SW 1271 (cell line): ENCODE results near the gene RPTOR.

Source experiments
- DNase-seq, 2 experiments: peaks; one replicate each; lab custom pipeline; 2025; lab: John Stamatoyannopoulos, UW

Gene RPTOR

DNA sequence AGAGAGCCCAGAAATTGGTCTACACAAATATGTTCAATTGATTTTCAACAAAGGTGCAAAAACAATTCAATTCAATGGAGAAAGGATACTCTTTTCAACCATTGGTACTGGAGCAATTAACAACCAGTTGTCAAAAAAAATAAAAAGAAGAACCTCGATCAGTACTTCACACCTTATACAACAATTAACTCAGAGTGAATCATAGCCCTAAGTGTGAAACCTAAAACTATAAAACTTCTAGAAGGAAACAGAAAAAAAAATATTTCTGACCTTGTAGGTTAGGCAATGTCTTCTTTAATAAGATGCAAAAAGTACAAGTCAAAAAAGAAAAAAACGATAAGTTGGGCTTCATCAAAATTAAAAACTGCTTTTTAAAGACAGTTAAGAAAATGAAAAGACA is 390.9 kb downstream of the RPTOR start:
- no peak for DNase-seq

DNA sequence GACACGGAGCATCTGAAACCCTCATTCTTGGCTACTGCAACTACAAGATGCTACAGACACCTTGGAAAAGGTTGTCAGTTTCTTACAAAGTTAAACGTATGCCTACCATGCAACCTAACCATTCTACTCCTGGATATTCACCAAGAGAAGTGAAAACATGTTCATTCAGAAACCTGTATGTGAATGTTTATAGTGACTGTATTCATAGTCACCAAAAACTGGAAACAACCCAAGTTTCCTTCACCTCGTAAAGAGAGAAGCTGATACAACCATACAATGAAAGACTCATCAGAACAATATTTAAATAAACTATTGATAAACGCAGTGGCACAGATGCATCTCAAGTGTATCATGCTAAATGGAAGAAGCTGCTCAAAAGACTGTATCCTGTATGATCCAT is 391.6 kb downstream of the RPTOR start:
- DNase-seq: no peak

DNA sequence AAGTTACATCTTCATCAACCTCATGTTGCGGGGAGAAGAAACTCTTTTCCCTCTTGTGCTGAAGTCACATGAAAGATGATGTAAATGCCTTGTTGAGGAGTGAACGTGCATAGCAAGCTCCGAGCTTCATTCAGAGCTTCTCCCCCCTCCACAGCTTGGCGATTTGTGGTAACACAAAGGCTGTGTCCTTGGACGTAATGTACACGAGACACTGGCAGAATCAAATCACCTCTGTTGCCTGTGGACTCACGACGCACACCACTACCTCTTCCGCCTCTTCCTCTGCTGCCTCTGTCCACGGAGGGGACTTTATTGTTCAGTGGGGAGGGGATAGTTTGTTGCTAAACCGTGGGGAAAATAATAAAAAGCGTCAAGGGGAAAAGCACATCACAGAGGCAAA is 392.1 kb downstream of the RPTOR start:
- DNase-seq: no peak

DNA sequence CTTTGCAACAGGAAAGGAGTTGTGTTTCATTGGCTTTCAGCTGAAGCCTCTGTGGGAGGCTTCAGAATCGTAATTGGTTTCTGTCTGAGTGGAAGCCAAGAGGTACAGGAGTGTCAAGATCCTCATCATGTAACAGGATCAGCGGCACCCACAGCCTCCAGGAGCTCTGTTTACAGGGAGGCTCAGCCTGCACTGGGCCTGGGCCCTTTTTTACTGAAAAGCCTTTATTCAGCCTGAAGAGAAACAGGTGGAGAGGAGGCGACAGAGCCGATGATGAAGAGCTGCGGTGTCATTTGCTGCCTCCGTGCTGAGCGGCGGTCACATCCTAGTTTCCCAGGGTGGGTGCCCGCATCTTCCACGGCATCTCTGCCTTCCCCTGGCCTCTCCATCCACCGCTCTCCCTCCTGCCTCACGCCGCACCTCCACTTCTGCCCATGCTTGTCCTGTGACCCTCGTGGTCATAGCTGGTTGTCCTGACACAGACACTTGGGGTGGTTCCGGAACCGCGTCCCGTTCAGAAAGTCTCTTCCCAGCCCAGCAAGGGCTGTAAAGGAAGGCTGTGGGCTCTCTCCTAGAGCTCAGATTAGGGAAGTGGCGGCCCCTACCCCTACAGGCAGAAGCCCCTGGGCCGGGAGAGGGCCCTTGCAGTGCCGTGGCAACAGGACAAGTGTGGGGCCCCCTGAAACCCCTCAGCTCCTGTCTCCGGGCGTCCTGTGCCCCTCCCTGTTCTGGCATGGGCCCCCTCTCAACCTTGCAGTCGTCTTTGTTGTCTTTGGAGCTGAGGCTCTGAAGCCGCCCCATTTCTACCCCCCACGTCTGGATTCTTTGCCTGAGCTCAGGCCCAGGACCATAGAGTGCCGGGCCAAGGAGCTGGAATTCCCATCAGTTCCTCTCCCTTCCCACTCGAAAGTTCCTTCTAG is 393.1 kb downstream of the RPTOR start:
- no peak for DNase-seq

DNA sequence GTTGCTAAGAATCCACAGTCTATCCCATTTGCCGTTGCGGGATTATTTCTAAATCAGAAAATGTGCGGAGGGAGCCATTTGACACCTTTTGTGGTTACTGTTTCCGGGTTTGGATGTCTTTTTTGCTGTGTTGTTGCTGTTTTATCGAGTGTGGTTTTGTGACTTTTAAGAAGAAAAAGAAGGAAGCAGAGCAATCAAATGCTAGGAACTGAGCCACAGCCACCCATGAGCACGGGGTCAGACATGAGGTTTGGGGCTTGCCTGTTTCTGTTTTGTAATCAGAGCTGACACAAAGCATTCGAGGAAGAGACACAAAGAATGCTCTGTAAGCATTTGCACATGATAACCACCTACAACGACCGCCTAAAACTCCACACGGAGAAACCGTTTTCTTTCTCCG is 393.9 kb downstream of the RPTOR start:
- DNase-seq: no peak

DNA sequence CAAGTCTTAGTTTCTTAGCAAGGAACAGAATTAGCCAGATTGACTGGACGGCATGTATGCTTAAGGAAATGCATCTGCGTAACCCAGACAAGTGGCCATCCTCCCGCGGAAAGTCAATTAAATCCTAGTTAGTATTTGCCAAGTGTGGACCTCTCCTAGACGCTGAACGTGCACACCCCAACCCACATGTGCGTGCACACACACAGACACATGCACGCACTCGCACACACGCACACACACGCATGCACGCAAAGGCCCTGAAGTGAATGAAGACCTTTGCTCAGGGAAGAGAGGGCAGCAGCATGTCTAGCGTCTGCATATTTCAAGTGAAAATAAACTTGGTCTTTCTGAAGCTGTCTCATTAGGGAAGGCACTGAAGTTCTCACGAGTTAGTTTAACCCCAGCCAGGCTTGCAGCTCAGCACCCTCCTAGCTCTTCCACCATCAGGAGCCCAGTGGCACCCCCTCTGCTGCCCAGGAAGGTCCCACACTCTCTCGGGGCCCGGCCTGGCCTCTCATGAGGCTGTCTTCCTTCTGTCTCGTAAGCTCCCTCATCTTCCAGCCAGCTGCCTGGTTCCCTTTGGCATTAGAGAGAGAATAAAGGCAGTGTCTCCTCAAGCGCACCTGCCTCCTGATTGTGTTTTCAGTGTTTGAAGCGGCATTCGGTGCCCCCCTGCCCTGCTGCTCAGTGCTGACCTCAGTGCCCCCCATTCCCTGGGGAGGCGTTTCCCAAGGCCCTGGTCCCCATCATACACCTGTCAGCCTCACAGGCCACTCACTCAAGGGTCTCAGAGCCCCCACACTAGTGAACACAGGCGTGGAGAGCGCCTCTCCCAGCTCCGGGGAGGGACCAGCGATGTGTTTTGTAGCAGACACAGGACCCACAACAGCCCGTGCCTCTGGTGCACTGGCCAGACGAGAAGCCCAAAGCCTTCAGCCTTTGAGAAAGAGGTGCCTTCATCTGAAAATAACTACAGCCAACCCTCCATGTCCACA is 394.8 kb downstream of the RPTOR start:
- no peak for DNase-seq

DNA sequence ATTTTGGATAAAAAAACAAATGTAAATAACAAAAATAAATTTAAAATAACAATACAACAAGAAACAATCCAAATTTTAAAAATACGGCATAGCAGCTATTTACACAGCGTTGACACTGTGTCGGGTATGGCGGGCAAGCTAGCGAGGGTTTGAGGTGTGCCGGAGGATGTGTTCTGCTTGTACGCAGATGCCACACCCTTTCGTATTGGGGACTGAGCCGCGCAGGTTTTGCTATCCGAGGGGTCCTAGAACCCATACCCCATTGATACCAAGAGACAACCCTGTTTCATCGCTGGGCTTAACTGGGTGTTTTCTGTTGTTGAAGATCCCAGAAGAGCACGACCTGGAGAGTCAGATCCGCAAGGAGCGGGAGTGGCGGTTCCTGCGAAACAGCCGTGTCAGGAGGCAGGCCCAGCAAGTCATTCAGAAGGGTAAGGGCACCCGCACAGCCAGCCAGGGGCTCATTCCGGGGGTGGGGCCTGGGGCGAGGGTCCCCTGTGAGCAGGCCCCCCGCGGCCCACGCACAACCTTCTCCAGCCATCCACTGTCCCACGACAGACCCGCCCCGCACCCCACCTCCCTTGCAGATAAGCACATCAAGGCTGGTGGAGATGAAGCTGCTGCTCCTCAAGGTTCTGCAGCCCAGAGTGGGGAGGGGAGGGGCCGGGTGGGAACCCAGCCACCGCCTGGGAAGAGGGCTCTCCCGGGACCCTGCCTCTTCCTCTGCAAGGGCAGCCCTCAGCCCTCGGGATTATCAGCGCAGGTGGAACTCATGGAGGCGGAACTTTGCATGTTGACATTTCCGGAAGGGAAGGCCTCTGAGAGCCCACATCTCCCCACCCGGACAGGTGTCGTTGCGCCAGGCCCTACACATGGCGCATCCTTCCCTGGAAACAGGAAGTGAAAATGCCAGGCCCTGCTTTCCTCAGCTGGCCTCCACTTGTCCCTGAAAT is 395.8 kb downstream of the RPTOR start:
- DNase-seq: no peak

DNA sequence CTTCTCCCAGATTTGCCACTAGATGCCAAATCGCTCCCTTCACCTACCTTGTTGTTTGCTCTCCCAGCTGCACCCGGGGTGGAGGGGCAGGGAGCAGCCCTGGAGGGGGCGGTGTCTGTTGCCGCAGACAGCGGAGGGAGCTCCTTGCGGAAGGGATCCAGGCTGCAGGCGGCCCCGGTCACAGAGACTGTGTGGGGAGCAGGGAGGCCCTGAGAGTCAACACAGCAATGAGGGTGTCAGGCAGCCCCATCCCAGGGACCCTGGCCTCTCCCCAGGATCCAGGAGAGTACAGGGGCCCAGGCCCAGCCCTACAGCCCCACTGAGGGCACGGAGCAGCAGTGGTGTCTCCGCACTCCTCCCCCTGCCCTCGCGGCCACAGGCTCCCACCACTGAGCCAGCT is 396.5 kb downstream of the RPTOR start:
- DNase-seq: no peak

DNA sequence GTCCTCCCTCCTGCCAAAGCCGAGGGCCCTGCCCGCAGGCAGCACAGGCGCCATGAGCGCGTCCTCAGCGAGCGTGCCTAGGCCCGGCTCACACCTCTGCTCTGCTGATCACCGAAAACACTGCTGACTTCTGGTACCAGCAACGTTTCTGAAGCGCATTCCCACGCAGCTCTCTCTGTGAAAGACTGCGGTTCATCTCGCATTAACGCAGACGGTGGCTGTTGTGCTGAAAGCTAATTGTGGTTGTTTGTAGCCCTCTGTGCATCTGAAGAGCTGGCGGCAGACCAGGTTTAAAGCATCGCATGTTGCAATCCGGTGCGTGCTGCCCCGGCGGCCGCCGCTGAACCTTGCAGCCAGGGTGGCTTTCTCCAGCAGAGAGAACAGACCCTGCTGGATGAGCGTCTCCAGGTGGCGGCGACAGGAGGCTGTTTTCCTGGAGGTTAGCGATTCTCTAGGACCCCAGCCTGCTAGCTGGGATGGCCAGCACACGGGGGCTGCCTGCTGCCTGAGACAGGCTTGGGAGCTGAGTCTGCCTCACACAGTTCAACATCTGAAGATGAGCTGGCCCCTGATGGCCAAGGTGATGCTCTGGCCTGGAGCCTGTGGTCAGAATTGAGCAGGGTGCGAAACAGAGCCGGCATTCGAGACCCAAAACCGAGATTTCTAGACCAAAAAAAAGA is 397.2 kb downstream of the RPTOR start:
- DNase-seq: no peak

DNA sequence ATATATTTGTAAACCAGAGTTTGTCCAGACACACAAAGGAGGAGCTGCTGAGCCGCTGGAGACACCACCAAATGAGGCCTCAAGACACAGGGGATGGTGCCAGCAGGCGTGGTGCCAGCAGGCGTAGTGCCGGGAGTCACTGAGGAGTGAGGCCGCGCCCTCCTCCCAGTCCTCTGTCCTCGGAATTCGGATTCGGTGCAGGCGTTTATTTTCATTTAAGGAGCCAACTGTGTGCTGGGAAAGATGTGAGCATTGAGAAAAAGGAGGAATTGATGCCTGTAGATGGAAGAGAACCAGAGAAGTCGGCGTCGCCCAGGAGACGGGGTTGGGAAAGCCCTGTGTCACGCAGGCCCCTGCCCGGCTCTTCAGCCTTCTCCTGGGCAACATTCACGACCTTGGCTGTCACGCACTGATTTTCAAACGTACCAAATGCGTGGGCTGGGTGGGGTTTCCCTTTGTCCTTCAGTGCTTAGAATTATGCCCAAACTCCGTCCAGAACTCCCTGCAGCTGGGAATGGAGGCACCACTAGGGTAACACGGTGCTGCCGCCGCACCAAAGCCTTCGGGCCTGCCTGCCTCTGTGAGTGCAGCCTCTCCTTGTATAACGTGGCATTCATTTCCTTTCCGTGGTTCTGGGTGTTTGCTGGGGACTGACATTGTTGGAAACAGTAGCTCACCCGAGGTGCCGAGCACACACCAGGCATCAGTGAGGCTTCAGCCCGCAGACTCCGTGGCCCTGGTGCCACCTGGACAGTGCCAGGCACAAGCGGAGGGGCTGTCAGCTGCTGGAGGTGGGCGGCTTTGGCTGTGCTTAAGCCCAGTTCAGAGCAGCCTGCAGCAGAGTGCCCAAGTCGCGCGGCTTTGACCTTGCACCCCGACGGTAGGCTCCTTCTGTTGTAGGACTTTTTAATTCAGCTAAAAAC is 398.0 kb downstream of the RPTOR start:
- no peak for DNase-seq

DNA sequence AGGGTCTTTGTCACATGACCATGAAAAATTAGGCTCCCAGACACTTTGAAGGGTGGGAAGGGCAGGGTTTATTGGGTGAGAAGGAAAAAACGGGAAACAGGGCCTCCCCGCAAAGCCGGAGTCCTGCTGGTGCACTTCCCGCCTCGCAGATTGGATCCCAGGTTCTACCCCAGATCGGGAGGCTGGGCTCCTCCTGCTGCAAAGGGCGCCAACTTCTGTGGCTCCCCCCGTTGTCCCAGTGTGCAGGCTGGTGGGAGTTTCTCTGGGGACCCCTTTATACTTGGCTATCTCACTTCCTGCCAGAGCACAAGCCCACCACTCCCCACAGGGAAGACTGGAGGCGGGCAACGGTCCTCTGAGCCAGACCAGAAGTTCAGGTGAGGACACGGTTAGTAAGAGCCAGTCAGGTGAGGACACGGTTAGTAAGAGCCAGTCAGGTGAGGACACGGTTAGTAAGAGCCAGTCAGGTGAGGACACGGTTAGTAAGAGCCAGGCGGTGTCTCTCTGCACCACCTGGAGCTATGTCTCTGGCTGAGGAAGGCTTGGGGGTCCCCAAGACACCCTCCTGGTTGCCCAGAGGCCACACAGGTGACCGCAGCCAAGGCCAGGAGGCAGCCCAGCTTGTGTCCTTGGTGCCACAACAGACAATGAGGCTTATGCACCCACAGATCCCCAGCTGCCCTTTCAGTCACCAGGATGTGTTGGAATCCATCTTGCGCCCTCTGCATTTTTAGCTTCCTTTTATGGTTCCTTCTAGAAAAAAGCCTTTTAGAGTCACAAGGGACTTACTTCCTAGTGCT is 398.9 kb downstream of the RPTOR start:
- DNase-seq: no peak

DNA sequence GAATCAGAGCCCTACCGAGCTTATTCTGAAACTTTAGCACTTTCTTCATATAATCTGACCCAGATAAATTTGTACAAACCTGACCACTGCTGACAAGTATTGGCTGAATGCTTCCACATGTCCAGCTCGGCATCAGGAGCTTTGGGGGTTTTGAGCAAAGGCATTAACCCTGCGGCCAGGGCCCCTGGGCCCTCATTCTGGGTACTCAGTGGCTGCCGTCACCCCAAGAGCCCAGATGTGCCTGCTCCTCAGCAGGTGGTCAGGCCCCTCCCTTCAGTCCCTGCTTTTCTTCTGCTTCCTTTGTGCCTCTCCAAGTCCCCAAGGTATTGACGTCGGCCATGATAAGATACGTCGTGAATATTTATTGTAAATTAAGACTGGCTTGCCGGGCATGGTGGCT is 399.7 kb downstream of the RPTOR start:
- no peak for DNase-seq

DNA sequence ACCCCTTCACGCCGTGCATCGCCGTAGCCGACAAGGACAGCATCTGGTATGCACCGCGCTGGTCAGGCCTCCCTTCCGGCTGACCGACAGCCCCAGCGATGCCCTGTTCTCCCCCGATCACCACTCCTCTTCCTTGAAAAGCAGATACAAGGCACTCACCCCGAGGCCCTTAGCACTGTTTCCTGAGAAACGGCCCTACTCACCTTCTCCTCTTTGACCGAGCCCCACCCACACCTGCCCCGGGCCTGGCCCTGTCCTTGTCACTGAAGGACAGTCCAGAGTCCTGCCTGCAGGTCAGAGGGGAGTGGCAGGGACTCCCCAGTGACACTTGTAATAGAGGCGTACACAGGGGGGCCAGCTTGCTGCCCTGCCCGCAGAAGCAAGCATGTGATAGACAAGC is 401.1 kb downstream of the RPTOR start:
- DNase-seq: no peak

DNA sequence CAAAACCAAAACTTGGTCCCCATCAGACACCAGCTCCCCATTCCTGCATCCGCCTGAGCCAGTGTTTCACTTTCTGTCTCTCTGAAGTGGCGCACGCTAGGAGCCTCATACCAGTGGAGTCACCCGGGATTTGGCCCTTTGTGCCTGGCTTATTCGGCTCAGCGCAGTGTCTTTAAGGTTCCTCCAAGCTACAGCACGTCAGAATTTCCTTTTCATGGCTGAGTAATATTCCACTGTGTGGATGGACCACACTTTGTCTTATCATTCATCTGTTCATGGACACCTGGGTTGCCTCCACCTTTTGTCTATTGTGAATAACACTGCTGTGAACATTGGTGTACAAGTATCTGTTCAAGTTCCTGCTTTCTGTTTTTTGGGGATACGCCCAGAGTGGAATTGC is 401.8 kb downstream of the RPTOR start:
- no peak for DNase-seq

DNA sequence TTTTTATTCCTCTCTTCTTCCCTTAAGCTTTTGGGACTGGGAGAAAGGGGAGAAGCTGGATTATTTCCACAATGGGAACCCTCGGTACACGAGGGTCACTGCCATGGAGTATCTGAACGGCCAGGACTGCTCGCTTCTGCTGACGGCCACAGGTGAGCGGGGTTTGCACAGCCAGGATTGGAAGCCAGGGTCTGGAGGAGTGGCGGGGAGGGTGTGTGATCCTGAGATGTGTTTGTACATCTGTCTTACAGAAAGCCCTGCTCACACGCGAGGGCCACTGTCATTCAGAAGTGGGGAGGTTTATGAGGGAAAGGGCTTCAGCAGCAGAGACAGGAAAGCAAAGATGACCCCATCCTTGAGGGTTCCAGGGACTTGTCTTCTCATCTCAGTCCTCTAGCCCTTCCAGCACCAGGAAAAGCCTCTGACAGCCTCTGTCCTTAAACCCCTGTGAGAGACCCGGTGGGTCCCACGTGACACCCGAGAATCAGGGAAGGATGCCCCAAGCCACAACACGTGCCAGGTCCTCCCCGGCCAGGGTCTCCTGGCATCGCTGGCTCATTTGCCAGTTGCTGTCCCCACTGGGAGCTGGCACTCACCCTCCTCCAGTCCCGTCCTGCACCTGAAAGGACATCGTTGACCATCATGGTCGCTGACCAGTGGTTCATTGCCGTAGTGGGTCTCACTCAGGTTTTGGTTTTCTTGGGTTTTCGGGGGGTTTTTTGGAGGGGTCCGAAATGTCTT is 402.7 kb downstream of the RPTOR start:
- DNase-seq: no peak

DNA sequence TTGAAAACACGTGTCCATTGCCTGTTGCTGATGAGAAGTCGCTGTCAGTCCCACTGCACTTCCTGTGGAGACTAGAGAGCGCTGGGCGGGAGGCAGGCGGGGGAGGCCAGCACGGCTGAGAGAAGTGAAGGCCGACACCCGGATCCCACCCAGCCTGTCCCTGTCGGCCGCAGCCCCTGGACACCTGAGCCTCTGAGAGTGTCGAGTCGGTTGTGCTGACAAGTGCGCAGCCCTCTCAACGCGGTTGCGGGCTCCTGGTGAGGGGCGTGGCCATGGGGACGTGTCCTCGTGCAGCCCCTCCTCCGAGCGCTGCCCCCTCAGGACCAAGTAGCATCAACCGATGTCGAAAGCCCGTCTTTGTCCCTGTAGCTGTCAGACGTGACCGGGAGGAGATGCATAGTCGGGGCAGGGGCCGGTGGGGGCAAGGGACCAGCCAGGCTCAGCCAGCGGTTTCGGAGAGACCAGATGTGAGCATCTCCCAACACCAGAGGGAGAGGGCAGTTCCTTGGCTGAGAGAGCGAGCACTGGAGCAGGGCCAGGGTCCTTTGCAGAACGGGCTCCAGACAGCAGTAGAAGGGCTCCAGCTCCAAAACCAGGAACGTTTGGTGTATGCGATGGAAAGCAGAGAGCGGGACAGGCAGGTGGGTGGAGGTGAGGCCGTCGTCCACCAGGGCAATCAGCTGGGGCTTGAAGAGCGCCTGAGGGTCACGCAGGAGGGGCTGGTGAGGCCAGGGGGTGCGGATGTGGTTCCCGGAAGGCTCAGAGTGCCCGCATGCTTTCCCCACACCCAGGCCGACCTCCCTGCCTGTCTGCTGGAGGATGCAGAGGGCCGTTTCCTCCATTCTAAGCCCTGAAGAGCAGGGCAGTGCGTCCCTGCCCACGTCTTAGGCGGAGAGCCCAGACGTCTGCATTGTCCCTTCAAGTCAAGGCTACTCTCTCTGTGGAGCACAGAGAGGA is 403.7 kb downstream of the RPTOR start:
- no peak for DNase-seq

DNA sequence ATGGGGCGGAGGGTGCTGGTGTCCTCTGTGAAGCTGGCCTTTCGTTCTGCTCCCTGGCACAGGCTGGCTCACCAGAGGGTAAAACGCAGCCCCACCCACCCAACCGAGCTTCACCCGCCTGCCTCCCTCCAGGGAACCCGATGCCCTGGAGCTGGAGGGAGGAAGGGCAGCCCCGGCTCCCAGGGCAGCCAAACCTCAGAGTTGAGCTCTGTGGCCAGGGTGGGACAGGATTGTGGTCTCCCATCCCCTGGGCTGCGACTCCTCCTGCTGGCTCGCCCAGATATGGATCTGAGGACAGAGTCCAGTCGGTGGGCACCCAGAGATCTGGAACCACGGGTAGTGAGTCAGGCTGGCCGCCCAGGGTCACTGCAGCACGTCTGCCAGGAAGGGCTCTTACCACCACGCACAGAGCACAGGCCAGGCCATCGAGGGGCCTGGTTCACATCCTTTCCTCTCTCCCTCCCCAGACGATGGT is 404.4 kb downstream of the RPTOR start:
- DNase-seq: no peak
